Erythroblast (primary cell): ENCODE measurements around the gene APOF.

ENCODE experiments used
- GATA1 ChIP-seq: IDR thresholded peaks from 2 replicates; pipeline ENCODE4 v1.6.1; 2011; ENCODE audit warnings: low read depth, mild to moderate bottlenecking, control low read depth, low read length, moderate library complexity
- POLR2A ChIP-seq: IDR thresholded peaks from 2 replicates; pipeline ENCODE4 v1.6.1; 2011; ENCODE audit warnings: mild to moderate bottlenecking, low read length

GRCh38 chr12:56326533-56326932 is 36.1 kb downstream of the APOF start:
- TF ChIP-seq POLR2A (no peak), GATA1 (no peak)
